ENCODE measurements around the gene SNX17. TPM values are rescaled to one million over a fixed set of nuclear protein-coding genes. Genes with fewer than 3 reads are reported as not detected.

SNX17 gene
- 81.2 and 89.3 TPM in 2 replicates for total RNA-seq
- long read RNA-seq, transcript SNX17-201 (15 exons, 2,044 nt) = major isoform, 662 of 748 reads
- long read RNA-seq, transcript SNX17-210 (14 exons, 2,400 nt) = minor isoform, 5 of 748 reads
- long read RNA-seq, transcript SNX17-202 (16 exons, 2,007 nt) = minor isoform, 7 of 748 reads
- long read RNA-seq, partial matches to known transcripts = 19 of 748 reads
- long read RNA-seq, other reads (novel, unspliced or antisense) = 51 of 748 reads

GRCh38 chr2:27370026-27370815, at the start of gene SNX17, which contains the start of gene EIF2B4:
Gene SNX17 (plus strand): TSS chr2:27370616. CDS start chr2:27370744, 128 bp downstream.
Gene EIF2B4 (minus strand): TSS chr2:27370338. CDS start chr2:27370314, 24 bp downstream.
- TF ChIP-seq CTCF (IDR thresholded peaks at IDR 0.05; ENCODE audit: unreplicated experiment) = peak; percentile 80
- peak; percentile 98 for DNase-seq (ENCODE audit: low spot score, unreplicated experiment)
- H3K27me3 Mint-ChIP-seq = no peaks in the 10 kb centered on the region
- peak within 1 kb of the TSS; percentile 98 for H3K27ac Mint-ChIP-seq
- peaks cover 23% of the 10 kb centered on the region for H3K4me1 Mint-ChIP-seq (ENCODE audit: low read depth)
- peak within 1 kb of the TSS; percentile 87 for H3K4me3 Mint-ChIP-seq (ENCODE audit: low read depth)
- H3K9me3 Mint-ChIP-seq (ENCODE audit: low read depth) = no peaks in the 10 kb centered on the region
- peaks cover 25% of the 10 kb centered on the region for H3K36me3 Mint-ChIP-seq (ENCODE audit: insufficient read depth)

GRCh38 chr2:27320958-27321543, 49.4 kb upstream of the SNX17 start:
- Mint-ChIP-seq H3K27ac (peak overlapping the region; percentile 51), H3K36me3 (ENCODE audit: insufficient read depth) (peaks cover 3% of the 10 kb centered on the region), H3K9me3 (ENCODE audit: low read depth) (no peaks in the 10 kb centered on the region), H3K4me1 (ENCODE audit: low read depth) (peaks cover 11% of the 10 kb centered on the region), H3K4me3 (ENCODE audit: low read depth) (peak overlapping the region; percentile 52), H3K27me3 (no peaks in the 10 kb centered on the region)
- TF ChIP-seq CTCF (IDR thresholded peaks at IDR 0.05; ENCODE audit: unreplicated experiment) = peak; percentile 26
- no peak for DNase-seq (ENCODE audit: low spot score, unreplicated experiment)

- H3K27me3 Mint-ChIP-seq = no peaks in the 10 kb centered on the region
- H3K4me1 Mint-ChIP-seq (ENCODE audit: low read depth) = peaks cover 11% of the 10 kb centered on the region
- TF ChIP-seq CTCF (IDR thresholded peaks at IDR 0.05; ENCODE audit: unreplicated experiment) = no peak
- peak overlapping the region; percentile 99 for H3K27ac Mint-ChIP-seq
- no peak for DNase-seq (ENCODE audit: low spot score, unreplicated experiment)
- H3K4me3 Mint-ChIP-seq (ENCODE audit: low read depth) = peak overlapping the region; percentile 89
- peaks cover 13% of the 10 kb centered on the region for H3K36me3 Mint-ChIP-seq (ENCODE audit: insufficient read depth)
- no peaks in the 10 kb centered on the region for H3K9me3 Mint-ChIP-seq (ENCODE audit: low read depth)
Observed at GRCh38 chr2:27322301-27322765, 48.1 kb upstream of the SNX17 start.

- no peak for TF ChIP-seq CTCF (IDR thresholded peaks at IDR 0.05; ENCODE audit: unreplicated experiment)
- Mint-ChIP-seq H3K27me3 (no peaks in the 10 kb centered on the region), H3K4me3 (ENCODE audit: low read depth) (peak within 1 kb of the TSS; percentile 89), H3K9me3 (ENCODE audit: low read depth) (no peaks in the 10 kb centered on the region), H3K27ac (peak within 1 kb of the TSS; percentile 99), H3K4me1 (ENCODE audit: low read depth) (peaks cover 11% of the 10 kb centered on the region), H3K36me3 (ENCODE audit: insufficient read depth) (peaks cover 15% of the 10 kb centered on the region)
- peak; percentile 80 for DNase-seq (ENCODE audit: low spot score, unreplicated experiment)
Observed at GRCh38 chr2:27322766-27323595, 47.4 kb upstream of the SNX17 start, which contains the start of gene MPV17. Gene MPV17 (minus strand): TSS chr2:27323097. CDS start chr2:27322517, 580 bp downstream.

Data from progenitor cell of endocrine pancreas (in vitro differentiated cells).